Neuronal stem cell (in vitro differentiated cells): ENCODE results near the gene MMP11.

Experiments
- DNase-seq: peaks from one replicate; pipeline ENCODE4 v3.0.0-alpha.2; 2013; ENCODE audit warnings: low spot score
- H2AFZ ChIP-seq: one replicate; pipeline ENCODE4 v1.6.1; 2013; ENCODE audit warnings: mild to moderate bottlenecking, low read length, inconsistent platforms
- H2AK5ac ChIP-seq: 2 replicates; pipeline ENCODE4 v1.6.1; 2013; ENCODE audit warnings: low read depth, mild to moderate bottlenecking, inconsistent platforms, low read length, moderate library complexity, mixed read lengths
- H2BK120ac ChIP-seq: 2 replicates; pipeline ENCODE4 v1.6.1; 2013; ENCODE audit warnings: low read depth, mild to moderate bottlenecking, inconsistent platforms, low read length, moderate library complexity, mixed read lengths
- H2BK12ac ChIP-seq: one replicate; pipeline ENCODE4 v1.6.1; 2013; ENCODE audit warnings: low read length, inconsistent platforms
- H2BK15ac ChIP-seq: 2 replicates; pipeline ENCODE4 v1.6.1; 2013; ENCODE audit warnings: mild to moderate bottlenecking, low read length, inconsistent platforms, mixed read lengths
- H2BK5ac ChIP-seq: one replicate; pipeline ENCODE4 v1.6.1; 2013; ENCODE audit warnings: inconsistent platforms, mild to moderate bottlenecking, low read length, moderate library complexity
- H3K14ac ChIP-seq: one replicate; pipeline ENCODE4 v1.6.1; 2013; ENCODE audit warnings: low read length, inconsistent platforms
- H3K18ac ChIP-seq: 2 replicates; pipeline ENCODE4 v1.6.1; 2013; ENCODE audit warnings: low read length, inconsistent platforms
- H3K23ac ChIP-seq: 2 replicates; pipeline ENCODE4 v1.6.1; 2013; ENCODE audit warnings: low read depth, mild to moderate bottlenecking, mixed read lengths, low read length, inconsistent platforms; ENCODE audit not compliant: poor library complexity
- H3K27ac ChIP-seq: replicated peaks from 3 replicates; pipeline ENCODE4 v1.5.1; 2013; ENCODE audit warnings: low read length, inconsistent platforms
- H3K27me3 ChIP-seq, 3 experiments: 2 replicates each; pipeline ENCODE4 v1.6.1; 2013; ENCODE audit warnings: low read length in 3 of 3, mild to moderate bottlenecking in 2 of 3, inconsistent platforms in 1 of 3, low read depth in 1 of 3, mixed read lengths in 1 of 3, moderate library complexity in 1 of 3; ENCODE audit not compliant: control insufficient read depth in 3 of 3, insufficient read depth in 3 of 3
- H3K36me3 ChIP-seq, 2 donors: replicated peaks in 1 of 2; 2 replicates each; pipeline ENCODE4 v1.6.1; 2013; ENCODE audit warnings: low read length in 2 of 2; ENCODE audit not compliant: control insufficient read depth in 2 of 2, insufficient read depth in 2 of 2
- H3K4ac ChIP-seq: 2 replicates; pipeline ENCODE4 v1.6.1; 2013; ENCODE audit warnings: inconsistent platforms, mild to moderate bottlenecking, low read length, moderate library complexity
- H3K4me1 ChIP-seq, 2 donors: 1 replicate in 1 of 2; 2 replicates in 1 of 2; pipeline ENCODE4 v1.6.1; 2013; ENCODE audit warnings: low read length in 2 of 2, low read depth in 1 of 2; ENCODE audit not compliant: control insufficient read depth in 2 of 2, insufficient read depth in 1 of 2
- H3K4me2 ChIP-seq: one replicate; pipeline ENCODE4 v1.6.1; 2013; ENCODE audit warnings: mild to moderate bottlenecking, low read length, inconsistent platforms; ENCODE audit not compliant: insufficient read depth, poor library complexity, severe bottlenecking
- H3K4me3 ChIP-seq, 2 donors: 2 replicates each; pipeline ENCODE4 v1.5.1; 2013; ENCODE audit warnings: low read length in 2 of 2, mild to moderate bottlenecking in 2 of 2, inconsistent platforms in 1 of 2, moderate library complexity in 1 of 2
- H3K79me1 ChIP-seq: one replicate; pipeline ENCODE4 v1.6.1; 2013; ENCODE audit warnings: low read depth, mild to moderate bottlenecking, inconsistent platforms, low read length, moderate library complexity
- H3K9ac ChIP-seq: one replicate; pipeline ENCODE4 v1.6.1; 2013; ENCODE audit warnings: mild to moderate bottlenecking, low read depth, low read length, inconsistent platforms; ENCODE audit not compliant: poor library complexity
- H3K9me3 ChIP-seq, 2 donors: replicated peaks in 1 of 2; 2 replicates each; pipeline versions ENCODE3 to v1.6.1; 2013; ENCODE audit warnings: low read length in 2 of 2, mild to moderate bottlenecking in 2 of 2, inconsistent platforms in 1 of 2, low read depth in 1 of 2, mixed read lengths in 1 of 2, moderate library complexity in 1 of 2; ENCODE audit not compliant: control insufficient read depth in 2 of 2, insufficient read depth in 1 of 2
- H4K8ac ChIP-seq: one replicate; pipeline ENCODE4 v1.6.1; 2013; ENCODE audit warnings: low read depth, mild to moderate bottlenecking, inconsistent platforms, low read length, moderate library complexity
- H4K91ac ChIP-seq: one replicate; pipeline ENCODE4 v1.6.1; 2013; ENCODE audit warnings: low read length, low read depth, mild to moderate bottlenecking, inconsistent platforms; ENCODE audit not compliant: poor library complexity
- WGBS, 2 donors: extraction: QIAGEN DNeasy Blood & Tissue Kit; methylation state at CpG; one replicate each; pipeline ENCODE4 v1.1.7; 2013; ENCODE audit warnings: missing lambda C conversion rate in 2 of 2, mixed read lengths in 1 of 2; ENCODE audit not compliant: insufficient read length in 2 of 2, insufficient replicate concordance in 1 of 2; ENCODE audit errors: extremely low coverage in 2 of 2; 5-methylcytosine and 5-hydroxymethylcytosine counted together

Gene MMP11

DNA sequence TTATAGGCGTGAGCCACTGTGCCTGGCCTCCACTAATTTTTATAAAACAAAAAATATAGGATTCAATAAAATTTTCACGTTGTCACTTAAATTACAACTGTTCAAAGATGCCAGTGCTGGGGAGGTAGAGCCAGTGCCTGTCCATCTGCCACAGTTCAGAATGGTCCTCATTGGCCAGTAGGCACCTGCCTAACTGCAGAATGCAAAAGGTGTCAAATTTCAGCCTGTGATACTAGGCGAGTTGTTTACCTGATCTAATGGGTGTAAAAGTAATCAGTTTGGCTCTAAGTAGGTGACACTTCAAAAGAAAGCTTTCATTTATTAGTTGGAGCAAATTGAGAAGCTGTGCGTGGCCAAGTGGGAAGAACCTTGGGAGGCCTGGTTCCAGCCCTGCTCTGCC lies 16.5 kb downstream of the MMP11 start:
- H2BK5ac ChIP-seq, result no peak overlapping the region
- no peak overlapping the region for H3K18ac ChIP-seq
- H2BK120ac ChIP-seq, result no peak overlapping the region
- no peak overlapping the region for H3K4ac ChIP-seq
- no peak overlapping the region for H3K4me2 ChIP-seq
- H2AK5ac ChIP-seq, result no peak overlapping the region
- no peak overlapping the region for H3K9ac ChIP-seq
- peaks cover 17% of the 10 kb centered on the region for H3K79me1 ChIP-seq
- H3K14ac ChIP-seq, result no peak overlapping the region
- peaks cover 15 to 56% of the 10 kb centered on the region in 2 donors for H3K36me3 ChIP-seq
- no peak overlapping the region for H2BK15ac ChIP-seq
- H2AFZ ChIP-seq, result no peak overlapping the region
- H3K4me3 ChIP-seq, result no peak overlapping the region
- no peak overlapping the region for H2BK12ac ChIP-seq
- H4K91ac ChIP-seq, result no peak overlapping the region
- H3K4me1 ChIP-seq, result peaks cover 6 to 11% of the 10 kb centered on the region in 2 donors
- H3K27me3 ChIP-seq, result no peaks in the 10 kb centered on the region
- no peak for DNase-seq
- WGBS, 2 donors, result no CpG with 5 or more reads among the region's 4 CpGs
- H3K23ac ChIP-seq, result no peak overlapping the region
- no peak overlapping the region for H4K8ac ChIP-seq
- H3K9me3 ChIP-seq, result no peaks in the 10 kb centered on the region
- H3K27ac ChIP-seq, result no peak overlapping the region

DNA sequence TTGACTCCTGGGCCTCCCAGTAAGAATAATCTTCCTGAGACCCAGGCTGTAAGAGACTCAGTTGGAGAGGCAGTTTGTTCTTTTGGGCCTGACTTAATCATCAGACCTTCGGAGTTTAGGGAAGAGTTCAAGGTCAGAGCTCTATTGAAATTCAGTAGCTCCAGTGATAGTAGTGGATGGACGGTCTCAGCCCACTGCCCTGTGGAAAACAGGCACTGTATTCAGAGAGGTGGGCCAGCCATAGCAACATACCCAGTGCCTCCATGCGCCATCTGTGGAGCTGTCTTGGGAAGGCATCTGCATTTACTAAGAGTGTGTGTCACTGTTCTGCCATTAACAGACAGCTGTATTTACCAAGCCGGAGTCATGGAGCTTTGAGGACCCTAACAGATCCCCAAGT lies 17.0 kb downstream of the MMP11 start:
- no peak for DNase-seq

DNA sequence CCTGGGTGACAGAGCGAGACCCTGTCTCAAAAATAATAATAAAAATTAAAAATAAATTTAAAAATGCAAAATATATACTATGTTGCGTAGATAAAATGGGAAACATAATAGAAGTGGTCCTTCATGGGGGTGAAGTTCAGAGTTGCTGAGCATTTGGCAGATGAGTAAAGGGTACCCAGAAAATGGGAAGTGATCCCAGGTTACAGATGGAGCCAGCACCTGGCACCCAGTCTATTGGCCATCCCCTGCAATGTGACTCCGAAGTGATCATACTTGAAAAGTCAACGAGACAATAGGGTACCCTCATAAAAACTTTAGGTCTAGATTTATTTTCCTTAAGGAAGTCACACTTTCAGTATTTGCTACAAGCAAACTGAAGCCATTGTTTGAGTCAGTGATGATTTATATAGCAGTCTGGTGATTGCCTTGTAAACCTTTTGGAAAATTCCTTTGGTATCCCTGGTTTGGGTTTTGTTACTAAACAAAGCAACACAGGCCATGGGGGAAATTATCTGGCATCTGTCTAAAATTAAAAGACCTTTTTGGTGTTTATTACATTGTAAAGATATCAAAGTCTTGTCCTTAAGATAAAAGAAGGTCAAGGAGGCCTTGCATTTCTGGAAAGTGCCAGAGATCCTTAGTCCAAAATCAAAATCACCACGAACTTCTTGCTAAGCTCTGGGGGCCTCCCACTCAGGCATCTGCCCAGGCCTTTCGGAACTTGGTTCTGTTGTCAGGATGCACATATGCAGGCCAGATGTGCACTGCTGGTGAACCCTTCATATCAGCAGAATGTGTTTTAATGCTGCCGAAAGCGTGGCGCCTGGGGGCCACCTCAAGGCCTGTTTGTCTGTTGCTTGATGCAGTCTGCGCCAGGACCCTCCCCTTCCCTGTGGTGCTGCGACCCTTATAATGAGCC lies 18.4 kb downstream of the MMP11 start:
- no peak overlapping the region for H2AK5ac ChIP-seq

More for the DNA sequence above, 17.0 kb downstream of the MMP11 start:
- H2BK120ac ChIP-seq, result no peak overlapping the region
- no peak overlapping the region for H3K14ac ChIP-seq
- H4K91ac ChIP-seq, result no peak overlapping the region
- peaks cover 15 to 62% of the 10 kb centered on the region in 2 donors for H3K36me3 ChIP-seq
- no peak overlapping the region for H3K9ac ChIP-seq
- H3K27ac ChIP-seq, result no peak overlapping the region
- H3K79me1 ChIP-seq, result peaks cover 17% of the 10 kb centered on the region
- H2BK15ac ChIP-seq, result no peak overlapping the region
- H3K9me3 ChIP-seq, result no peaks in the 10 kb centered on the region
- H2BK12ac ChIP-seq, result no peak overlapping the region
- H3K4me2 ChIP-seq, result no peak overlapping the region
- WGBS, 2 donors, result no CpG with 5 or more reads among the region's 4 CpGs
- H3K4me3 ChIP-seq, result peak overlapping the region in 1 of 2 donors; percentile 10
- H3K4me1 ChIP-seq, result peaks cover 6 to 11% of the 10 kb centered on the region in 2 donors
- no peak overlapping the region for H2AK5ac ChIP-seq
- H2BK5ac ChIP-seq, result no peak overlapping the region
- H3K18ac ChIP-seq, result no peak overlapping the region
- no peak overlapping the region for H3K4ac ChIP-seq
- H3K23ac ChIP-seq, result no peak overlapping the region
- no peaks in the 10 kb centered on the region for H3K27me3 ChIP-seq
- H2AFZ ChIP-seq, result no peak overlapping the region
- no peak overlapping the region for H4K8ac ChIP-seq

More for the DNA sequence above, 18.4 kb downstream of the MMP11 start:
- H3K23ac ChIP-seq, result no peak overlapping the region
- H3K14ac ChIP-seq, result no peak overlapping the region
- no peak overlapping the region for H2BK5ac ChIP-seq
- H3K79me1 ChIP-seq, result peaks cover 17% of the 10 kb centered on the region
- no peak overlapping the region for H3K18ac ChIP-seq
- no peak overlapping the region for H3K4me2 ChIP-seq
- H2AFZ ChIP-seq, result no peak overlapping the region
- H2BK15ac ChIP-seq, result no peak overlapping the region
- H3K9ac ChIP-seq, result no peak overlapping the region
- WGBS, 2 donors, result no CpG with 5 or more reads among the region's 11 CpGs
- peaks cover 20 to 75% of the 10 kb centered on the region in 2 donors for H3K36me3 ChIP-seq
- H3K4me1 ChIP-seq, result peaks cover 6 to 11% of the 10 kb centered on the region in 2 donors
- DNase-seq, result no peak
- no peak overlapping the region for H4K91ac ChIP-seq
- H3K27ac ChIP-seq, result no peak overlapping the region
- H3K4ac ChIP-seq, result no peak overlapping the region
- no peak overlapping the region for H4K8ac ChIP-seq
- no peak overlapping the region for H3K4me3 ChIP-seq
- no peaks in the 10 kb centered on the region for H3K27me3 ChIP-seq
- H3K9me3 ChIP-seq, result no peaks in the 10 kb centered on the region
- no peak overlapping the region for H2BK12ac ChIP-seq
- H2BK120ac ChIP-seq, result no peak overlapping the region
